ENCODE results near the gene RBL1.

DNA sequence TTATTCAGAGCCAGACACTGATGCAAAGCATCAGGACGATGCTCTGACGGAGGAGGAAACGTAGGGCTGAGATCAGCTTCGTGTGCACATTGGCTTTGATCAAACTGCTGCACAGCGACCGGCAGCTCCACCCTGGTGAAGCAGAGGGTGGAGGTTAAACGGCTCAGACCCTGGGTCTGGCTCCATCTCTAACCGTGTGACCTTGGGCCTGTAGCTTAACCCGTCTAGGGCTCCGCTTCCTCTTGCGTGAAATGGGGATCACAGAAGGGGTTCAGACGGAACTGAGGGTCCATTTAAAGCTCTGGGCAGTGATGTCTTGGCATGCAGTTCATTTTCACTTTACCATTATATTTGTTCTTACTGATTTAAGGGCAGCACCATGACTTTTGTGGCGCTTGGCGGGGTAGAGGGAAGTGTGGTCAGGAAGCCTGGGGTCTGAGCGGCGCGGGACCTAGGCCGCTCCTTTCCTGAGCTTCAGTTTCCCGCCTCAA, 644 bp downstream of the RBL1 start:
- TF ChIP-seq, protein P1, sequence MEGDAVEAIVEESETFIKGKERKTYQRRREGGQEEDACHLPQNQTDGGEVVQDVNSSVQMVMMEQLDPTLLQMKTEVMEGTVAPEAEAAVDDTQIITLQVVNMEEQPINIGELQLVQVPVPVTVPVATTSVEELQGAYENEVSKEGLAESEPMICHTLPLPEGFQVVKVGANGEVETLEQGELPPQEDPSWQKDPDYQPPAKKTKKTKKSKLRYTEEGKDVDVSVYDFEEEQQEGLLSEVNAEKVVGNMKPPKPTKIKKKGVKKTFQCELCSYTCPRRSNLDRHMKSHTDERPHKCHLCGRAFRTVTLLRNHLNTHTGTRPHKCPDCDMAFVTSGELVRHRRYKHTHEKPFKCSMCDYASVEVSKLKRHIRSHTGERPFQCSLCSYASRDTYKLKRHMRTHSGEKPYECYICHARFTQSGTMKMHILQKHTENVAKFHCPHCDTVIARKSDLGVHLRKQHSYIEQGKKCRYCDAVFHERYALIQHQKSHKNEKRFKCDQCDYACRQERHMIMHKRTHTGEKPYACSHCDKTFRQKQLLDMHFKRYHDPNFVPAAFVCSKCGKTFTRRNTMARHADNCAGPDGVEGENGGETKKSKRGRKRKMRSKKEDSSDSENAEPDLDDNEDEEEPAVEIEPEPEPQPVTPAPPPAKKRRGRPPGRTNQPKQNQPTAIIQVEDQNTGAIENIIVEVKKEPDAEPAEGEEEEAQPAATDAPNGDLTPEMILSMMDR (IDR thresholded peaks at IDR 0.05; ENCODE audit: poor library complexity, severe bottlenecking) = no peak
- no peak for TF ChIP-seq EP300 (conservative IDR thresholded peaks at IDR 0.05; ENCODE audit: poor library complexity, severe bottlenecking)
- no peak for TF ChIP-seq RAD21 (conservative IDR thresholded peaks at IDR 0.05)
- no peak for TF ChIP-seq POLR2AphosphoS5 (IDR thresholded peaks at IDR 0.05)
- no peak for TF ChIP-seq EZH2 (IDR thresholded peaks at IDR 0.05; ENCODE audit: borderline replicate concordance, insufficient read depth, low read length, poor library complexity, severe bottlenecking)
- TF ChIP-seq, protein P2, sequence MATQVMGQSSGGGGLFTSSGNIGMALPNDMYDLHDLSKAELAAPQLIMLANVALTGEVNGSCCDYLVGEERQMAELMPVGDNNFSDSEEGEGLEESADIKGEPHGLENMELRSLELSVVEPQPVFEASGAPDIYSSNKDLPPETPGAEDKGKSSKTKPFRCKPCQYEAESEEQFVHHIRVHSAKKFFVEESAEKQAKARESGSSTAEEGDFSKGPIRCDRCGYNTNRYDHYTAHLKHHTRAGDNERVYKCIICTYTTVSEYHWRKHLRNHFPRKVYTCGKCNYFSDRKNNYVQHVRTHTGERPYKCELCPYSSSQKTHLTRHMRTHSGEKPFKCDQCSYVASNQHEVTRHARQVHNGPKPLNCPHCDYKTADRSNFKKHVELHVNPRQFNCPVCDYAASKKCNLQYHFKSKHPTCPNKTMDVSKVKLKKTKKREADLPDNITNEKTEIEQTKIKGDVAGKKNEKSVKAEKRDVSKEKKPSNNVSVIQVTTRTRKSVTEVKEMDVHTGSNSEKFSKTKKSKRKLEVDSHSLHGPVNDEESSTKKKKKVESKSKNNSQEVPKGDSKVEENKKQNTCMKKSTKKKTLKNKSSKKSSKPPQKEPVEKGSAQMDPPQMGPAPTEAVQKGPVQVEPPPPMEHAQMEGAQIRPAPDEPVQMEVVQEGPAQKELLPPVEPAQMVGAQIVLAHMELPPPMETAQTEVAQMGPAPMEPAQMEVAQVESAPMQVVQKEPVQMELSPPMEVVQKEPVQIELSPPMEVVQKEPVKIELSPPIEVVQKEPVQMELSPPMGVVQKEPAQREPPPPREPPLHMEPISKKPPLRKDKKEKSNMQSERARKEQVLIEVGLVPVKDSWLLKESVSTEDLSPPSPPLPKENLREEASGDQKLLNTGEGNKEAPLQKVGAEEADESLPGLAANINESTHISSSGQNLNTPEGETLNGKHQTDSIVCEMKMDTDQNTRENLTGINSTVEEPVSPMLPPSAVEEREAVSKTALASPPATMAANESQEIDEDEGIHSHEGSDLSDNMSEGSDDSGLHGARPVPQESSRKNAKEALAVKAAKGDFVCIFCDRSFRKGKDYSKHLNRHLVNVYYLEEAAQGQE (IDR thresholded peaks at IDR 0.05; ENCODE audit: borderline replicate concordance) = no peak
- TF ChIP-seq TAF1 (IDR thresholded peaks at IDR 0.05; ENCODE audit: low read depth) = no peak
- no peak for TF ChIP-seq SMC3 (conservative IDR thresholded peaks at IDR 0.05; ENCODE audit: poor library complexity)

All from neural cell (in vitro differentiated cells).